NT2/D1 (cell line): ENCODE results near the gene PHPT1.

Experiments
- YY1 ChIP-seq: IDR thresholded peaks from 2 replicates; pipeline ENCODE4 v1.6.1; 2011; ENCODE audit not compliant: insufficient read length, insufficient read depth
- ZNF274 ChIP-seq: IDR thresholded peaks from 2 replicates; pipeline ENCODE4 v1.6.1; 2011; ENCODE audit warnings: mild to moderate bottlenecking, low read depth, low read length

DNA sequence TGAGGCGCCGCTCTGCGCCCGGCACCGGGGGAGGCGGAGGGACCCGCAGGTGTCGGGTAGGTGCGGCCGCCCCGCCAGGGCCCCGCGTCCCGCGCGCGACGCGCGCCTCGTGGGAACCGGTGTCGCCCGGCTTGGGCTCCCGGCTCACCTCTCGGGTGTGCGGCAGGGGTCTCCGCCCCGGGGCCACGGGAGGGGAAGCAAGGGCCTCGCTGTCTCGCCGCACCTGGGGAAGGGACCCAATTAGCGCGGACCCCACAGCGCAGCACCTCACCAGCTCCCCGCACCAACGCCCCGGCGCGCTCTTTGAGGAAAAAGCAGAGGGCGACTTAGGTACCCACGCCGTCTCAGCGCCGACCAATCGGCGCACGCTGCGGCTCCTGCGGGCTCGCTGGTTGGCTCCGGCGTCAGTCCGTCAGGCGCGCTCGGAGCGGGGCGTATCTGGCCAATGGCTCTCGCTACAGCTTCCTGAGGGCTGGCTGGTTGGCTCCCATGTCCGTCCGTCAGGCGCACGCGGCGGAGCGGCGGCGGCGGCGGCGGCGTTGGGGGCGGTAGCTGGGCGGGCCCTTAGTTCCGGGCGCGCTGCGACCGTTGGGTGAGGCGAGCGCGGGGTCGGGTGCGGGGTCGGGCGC lies 36.9 kb downstream of the PHPT1 start, which contains the start of gene TRAF2:
- TF ChIP-seq ZNF274 (no peak), YY1 (no peak)
